ENCODE data around the gene RGPD5.
"Not testable (repeated sequence)": the region's sequence is repeated elsewhere in the genome, so short reads cannot be mapped to it uniquely, and the experiment has no call there.

The RGPD5 gene

DNA sequence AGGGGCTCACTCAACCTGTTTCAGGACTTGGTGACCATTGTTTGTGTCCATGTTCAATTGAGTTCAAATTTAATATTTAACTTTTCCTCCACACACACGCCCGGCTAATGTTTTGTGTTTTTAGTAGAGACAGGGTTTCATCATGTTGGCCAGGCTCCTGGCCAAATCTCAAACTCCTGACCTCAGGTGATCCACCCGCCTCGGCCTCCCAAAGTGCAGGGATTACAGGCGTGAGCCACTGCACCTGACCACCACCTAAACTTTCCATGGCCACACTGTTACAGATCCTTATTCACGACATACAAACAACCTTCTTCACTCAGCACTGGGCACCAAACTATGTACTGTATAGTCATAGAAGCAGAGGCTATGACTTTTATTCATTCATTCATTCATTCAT, 100.0 kb downstream of the RGPD5 start:
- DNase-seq = not testable (repeated sequence)

DNA sequence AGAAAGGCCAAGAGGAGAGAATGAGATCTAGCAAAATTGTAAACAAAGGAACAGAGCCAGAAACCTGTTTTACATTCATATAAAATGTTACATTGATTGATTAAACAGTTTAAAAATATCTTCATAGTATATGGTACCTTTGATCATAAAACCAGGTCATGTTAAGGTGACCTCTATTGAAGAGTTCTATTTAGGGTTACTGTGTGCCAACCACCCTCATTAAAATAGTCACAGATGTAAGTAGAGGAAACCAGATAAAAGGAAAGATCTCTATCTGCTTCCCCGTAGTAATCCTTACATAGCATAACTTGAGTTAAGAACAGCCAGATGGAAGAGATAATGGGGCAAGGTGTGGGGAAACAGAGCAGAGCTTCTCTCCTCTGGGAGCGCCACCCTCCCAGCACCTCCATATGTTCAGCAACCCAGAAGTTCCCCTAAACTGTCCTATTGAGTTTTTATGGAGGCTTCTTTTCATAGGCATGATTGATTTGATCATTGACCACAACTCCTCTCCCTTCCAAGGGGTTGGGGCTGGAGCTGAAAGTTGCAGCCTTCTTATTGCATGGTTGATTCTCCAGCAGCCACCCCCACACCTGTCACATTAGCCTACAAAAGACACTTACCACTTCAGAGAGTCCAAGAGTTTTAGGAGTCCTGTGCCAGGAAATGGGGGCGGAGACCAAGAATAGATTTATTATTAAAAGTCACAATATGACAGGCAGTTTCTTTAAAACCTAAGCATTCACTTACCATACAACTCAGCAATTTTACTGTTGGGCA, 101.2 kb downstream of the RGPD5 start:
- DNase-seq = not testable (repeated sequence)

DNA sequence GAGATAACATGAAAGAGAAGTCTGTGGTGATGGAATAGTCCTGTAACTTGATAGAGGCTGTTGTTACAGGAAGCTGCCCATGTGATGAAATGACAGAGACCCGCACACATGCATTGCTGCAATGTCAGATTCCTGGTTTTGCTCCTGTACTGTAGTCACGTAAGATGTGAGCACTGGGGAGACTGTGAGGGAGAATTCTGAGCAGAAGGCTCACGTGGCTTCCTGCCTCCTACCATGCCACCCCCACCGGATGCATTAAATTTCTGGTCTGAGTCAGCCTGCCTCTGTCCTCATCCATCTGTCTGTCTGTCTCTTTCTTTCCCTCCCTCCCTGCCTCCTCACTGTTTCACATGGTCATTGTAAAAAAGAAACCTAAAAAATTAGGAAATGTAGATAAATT, 102.1 kb downstream of the RGPD5 start:
- DNase-seq = not testable (repeated sequence)

DNA sequence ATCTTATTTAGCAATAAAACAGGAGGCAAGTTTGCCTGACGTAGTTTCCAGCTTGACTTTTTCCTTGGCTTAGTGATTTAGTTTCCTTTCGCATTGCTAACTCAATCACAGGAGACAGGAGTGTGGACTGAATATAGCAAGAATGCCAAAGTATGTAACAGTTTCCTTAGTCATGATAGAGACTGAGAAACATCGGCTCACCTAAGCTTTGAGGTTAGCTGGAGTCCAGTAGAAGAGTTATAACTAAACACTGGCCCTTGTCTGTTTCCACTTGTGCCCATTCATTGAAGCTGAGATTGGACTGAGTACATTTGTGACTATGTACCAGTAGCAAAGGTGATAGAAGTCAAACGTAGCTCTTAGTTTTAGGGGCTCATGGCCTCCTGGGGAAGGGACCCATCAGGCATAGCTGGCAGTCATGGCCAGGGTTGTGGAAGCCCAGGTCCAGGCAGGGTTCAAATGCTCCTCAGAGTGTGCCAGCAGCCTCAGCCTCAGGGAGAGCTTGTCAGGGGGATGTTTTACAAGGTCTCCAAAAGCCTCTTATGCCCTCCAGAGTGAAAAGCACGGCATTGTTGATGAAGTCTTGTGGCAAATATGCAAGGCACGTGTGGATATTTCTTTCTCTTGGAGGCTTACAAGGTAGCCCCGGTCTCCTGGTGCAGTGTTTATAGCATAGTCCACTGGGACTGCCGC, 103.8 kb downstream of the RGPD5 start:
- DNase-seq = not testable (repeated sequence)

DNA sequence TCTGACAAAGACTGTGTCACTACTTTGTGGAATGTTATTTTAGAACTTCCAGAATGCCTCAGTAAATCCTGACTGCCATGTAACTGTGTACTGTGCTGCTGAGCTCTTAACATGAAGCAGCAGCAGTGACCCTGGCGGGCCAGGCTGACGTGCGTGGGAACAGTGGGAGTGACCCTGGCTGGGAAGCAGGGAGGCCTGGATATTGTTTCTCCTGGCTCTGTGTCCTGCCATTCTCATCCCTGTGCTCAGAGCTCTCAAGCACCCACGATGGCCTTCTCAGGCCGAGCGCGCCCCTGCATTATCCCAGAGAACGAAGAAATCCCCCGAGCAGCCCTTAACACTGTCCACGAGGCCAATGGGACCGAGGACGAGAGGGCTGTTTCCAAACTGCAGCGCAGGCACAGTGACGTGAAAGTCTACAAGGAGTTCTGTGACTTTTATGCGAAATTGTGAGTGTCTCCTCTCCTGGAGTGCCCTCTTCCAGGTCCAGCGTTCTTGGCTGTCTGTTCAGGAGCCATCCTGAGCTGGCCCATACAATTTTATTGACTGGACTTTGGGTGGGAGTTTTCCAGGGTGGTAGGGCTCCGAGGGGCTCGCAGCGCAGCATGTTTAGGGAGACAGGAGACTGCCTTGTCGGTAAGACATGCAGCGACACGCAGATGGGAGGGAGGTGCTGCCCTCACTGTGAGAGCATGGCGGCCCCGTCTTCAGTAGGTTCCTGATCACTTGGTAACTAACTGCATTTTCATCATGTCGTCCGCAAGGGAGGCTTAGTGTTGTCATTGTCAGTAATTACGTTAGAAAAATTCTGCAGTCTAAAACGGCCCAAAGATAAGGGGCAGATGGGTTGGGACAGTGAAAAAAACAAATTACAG, 104.6 kb downstream of the RGPD5 start, which contains the start of gene LIMS3:
Gene LIMS3 (plus strand): TSS at position 227 of the 875 bp plus-strand sequence. CDS start 41 bp downstream, at position 268.
- not testable (repeated sequence) for DNase-seq

DNA sequence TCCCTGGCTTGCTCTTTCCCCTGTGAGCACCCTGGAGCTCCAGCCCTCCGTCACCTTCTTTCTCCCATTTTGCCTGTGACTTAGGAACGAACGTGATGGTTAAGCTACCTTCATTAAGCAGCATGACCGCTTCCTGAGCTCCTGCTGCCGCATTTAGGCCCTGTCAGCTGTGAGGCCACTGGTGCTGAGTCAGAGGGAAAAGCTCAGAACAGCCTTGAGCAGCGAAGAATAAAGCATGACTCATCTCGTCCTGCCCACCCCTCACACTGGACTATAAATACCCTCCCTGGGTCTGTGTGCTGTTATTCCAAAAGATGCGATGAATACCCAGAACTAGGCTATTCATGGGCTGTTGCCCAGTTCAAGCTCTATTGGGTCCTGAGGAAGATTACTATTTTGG, 111.7 kb downstream of the RGPD5 start:
- not testable (repeated sequence) for DNase-seq

Measured in EL (cell line).